ENCODE results near the gene NCAPH2.

DNA sequence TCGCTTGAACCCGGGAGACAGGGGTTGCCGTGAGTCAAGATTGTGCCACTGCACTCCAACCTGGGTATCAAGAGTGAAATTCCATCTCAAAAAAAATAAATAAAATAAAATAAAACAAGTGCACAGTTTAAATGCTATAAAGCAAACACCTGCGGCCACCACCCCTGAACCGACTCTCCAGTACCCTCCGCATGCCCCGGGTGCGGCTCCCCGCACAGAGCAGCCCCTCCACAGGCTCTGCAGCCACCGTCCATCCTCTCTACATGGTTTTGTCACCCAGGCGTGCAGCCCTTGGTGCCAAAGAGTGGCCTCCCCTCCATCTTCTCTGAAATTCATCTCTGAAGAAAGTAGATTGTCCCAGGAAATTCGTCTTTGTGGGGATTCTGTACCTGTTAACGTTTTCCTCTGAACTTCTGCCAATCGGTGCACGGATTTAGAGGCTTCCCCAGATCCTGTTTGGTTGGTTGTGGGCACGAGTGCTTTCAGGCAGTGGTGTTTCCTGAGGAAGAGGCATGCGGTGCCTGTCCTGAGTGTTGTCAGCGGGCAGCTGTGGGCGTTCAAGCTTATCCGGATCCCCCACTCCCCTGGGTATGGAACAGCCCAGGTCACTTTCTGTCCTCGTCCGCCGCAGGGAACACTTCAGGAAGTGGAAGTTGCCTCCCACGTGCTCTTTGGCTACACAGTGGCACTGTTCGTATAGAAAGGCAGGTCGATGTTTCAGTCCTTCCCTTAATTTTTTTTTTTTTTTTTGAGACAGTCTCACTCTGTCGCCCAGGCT, 17.3 kb upstream of the NCAPH2 start:
- TF ChIP-seq, protein P1, sequence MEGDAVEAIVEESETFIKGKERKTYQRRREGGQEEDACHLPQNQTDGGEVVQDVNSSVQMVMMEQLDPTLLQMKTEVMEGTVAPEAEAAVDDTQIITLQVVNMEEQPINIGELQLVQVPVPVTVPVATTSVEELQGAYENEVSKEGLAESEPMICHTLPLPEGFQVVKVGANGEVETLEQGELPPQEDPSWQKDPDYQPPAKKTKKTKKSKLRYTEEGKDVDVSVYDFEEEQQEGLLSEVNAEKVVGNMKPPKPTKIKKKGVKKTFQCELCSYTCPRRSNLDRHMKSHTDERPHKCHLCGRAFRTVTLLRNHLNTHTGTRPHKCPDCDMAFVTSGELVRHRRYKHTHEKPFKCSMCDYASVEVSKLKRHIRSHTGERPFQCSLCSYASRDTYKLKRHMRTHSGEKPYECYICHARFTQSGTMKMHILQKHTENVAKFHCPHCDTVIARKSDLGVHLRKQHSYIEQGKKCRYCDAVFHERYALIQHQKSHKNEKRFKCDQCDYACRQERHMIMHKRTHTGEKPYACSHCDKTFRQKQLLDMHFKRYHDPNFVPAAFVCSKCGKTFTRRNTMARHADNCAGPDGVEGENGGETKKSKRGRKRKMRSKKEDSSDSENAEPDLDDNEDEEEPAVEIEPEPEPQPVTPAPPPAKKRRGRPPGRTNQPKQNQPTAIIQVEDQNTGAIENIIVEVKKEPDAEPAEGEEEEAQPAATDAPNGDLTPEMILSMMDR (IDR thresholded peaks at IDR 0.05) = no peak
- TF ChIP-seq POLR2A (IDR thresholded peaks at IDR 0.05) = no peak
